ENCODE data around the gene CCR6. TPM values are rescaled to one million over a fixed set of nuclear protein-coding genes. Genes with fewer than 3 reads are reported as not detected.

Gene CCR6
- total RNA-seq, 1 donor from 2014 or later: not detected

DNA sequence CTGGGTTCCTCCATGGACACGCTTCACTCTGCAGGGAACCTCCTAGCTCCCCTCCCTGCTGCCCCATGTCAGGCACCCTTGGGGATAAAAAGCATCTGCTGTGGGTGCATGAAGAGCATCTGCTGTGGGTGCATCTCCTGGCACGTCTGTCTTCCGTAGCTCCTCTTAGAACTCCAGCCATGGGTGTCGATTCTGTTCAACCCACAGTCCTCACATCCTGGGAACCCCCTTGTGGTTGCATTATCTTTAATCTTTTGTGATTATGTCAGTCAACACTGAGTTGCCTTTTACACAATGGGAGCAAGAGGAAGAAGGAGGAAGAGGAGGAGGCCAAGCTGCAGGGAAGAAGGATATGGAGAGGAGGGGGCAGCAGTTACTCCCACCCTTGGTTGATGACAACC, 24.1 kb upstream of the CCR6 start:
- Mint-ChIP-seq H3K4me3 (ENCODE audit: unreplicated experiment) (no peak overlapping the region), H3K27me3 (ENCODE audit: unreplicated experiment) (peaks cover 7% of the 10 kb centered on the region), H3K36me3 (ENCODE audit: low read depth, unreplicated experiment) (peaks cover 4% of the 10 kb centered on the region), H3K27ac (ENCODE audit: unreplicated experiment) (no peak overlapping the region), H3K4me1 (ENCODE audit: unreplicated experiment) (peaks cover 21% of the 10 kb centered on the region), H3K9me3 (ENCODE audit: unreplicated experiment) (no peaks in the 10 kb centered on the region)
- TF ChIP-seq, protein P1, sequence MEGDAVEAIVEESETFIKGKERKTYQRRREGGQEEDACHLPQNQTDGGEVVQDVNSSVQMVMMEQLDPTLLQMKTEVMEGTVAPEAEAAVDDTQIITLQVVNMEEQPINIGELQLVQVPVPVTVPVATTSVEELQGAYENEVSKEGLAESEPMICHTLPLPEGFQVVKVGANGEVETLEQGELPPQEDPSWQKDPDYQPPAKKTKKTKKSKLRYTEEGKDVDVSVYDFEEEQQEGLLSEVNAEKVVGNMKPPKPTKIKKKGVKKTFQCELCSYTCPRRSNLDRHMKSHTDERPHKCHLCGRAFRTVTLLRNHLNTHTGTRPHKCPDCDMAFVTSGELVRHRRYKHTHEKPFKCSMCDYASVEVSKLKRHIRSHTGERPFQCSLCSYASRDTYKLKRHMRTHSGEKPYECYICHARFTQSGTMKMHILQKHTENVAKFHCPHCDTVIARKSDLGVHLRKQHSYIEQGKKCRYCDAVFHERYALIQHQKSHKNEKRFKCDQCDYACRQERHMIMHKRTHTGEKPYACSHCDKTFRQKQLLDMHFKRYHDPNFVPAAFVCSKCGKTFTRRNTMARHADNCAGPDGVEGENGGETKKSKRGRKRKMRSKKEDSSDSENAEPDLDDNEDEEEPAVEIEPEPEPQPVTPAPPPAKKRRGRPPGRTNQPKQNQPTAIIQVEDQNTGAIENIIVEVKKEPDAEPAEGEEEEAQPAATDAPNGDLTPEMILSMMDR (IDR thresholded peaks at IDR 0.05; ENCODE audit: unreplicated experiment): no peak
- no peak for DNase-seq (ENCODE audit: low spot score)

GRCh38 chr6:167099707-167100106, 23.2 kb upstream of the CCR6 start:
- DNase-seq (ENCODE audit: low spot score): no peak
- Mint-ChIP-seq H3K27me3 (ENCODE audit: unreplicated experiment) (peaks cover 7% of the 10 kb centered on the region), H3K27ac (ENCODE audit: unreplicated experiment) (no peak overlapping the region), H3K36me3 (ENCODE audit: low read depth, unreplicated experiment) (no peaks in the 10 kb centered on the region), H3K4me1 (ENCODE audit: unreplicated experiment) (peaks cover 15% of the 10 kb centered on the region), H3K9me3 (ENCODE audit: unreplicated experiment) (no peaks in the 10 kb centered on the region), H3K4me3 (ENCODE audit: unreplicated experiment) (no peak overlapping the region)
- TF ChIP-seq, protein P1 (IDR thresholded peaks at IDR 0.05; ENCODE audit: unreplicated experiment): no peak

- Mint-ChIP-seq H3K9me3 (ENCODE audit: unreplicated experiment) (no peaks in the 10 kb centered on the region), H3K36me3 (ENCODE audit: low read depth, unreplicated experiment) (no peaks in the 10 kb centered on the region)
- TF ChIP-seq, protein P1 (IDR thresholded peaks at IDR 0.05; ENCODE audit: unreplicated experiment): no peak
Observed at GRCh38 chr6:167100241-167100674, 22.6 kb upstream of the CCR6 start.

DNA sequence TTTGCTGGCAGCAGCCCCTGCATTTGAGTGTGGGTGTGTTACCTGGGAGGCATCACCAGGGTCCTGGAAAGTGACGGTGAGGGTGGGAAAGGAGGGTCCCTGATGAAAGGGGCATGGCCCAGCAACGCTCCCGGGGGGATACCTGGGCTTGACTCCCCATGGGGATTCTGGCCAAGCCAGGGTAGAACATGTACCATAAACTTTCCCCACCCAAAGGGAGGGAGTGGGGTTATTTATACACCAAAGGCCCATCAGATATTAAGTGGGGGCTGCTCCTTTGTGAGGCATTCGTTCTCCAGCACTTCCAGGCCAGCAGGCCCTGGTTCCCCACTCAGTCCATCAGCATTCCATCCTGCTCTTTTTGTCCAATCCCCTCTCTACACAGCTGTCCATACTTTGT, 20.6 kb upstream of the CCR6 start:
- no peak overlapping the region for H3K4me3 Mint-ChIP-seq (ENCODE audit: unreplicated experiment)
- H3K27ac Mint-ChIP-seq (ENCODE audit: unreplicated experiment): no peak overlapping the region
- H3K36me3 Mint-ChIP-seq (ENCODE audit: low read depth, unreplicated experiment): no peaks in the 10 kb centered on the region
- TF ChIP-seq, protein P1 (IDR thresholded peaks at IDR 0.05; ENCODE audit: unreplicated experiment): no peak
- no peaks in the 10 kb centered on the region for H3K9me3 Mint-ChIP-seq (ENCODE audit: unreplicated experiment)
- peaks cover 7% of the 10 kb centered on the region for H3K27me3 Mint-ChIP-seq (ENCODE audit: unreplicated experiment)
- H3K4me1 Mint-ChIP-seq (ENCODE audit: unreplicated experiment): peaks cover 13% of the 10 kb centered on the region
- no peak for DNase-seq (ENCODE audit: low spot score)

More at GRCh38 chr6:167100241-167100674, 22.6 kb upstream of the CCR6 start:
- Mint-ChIP-seq H3K4me1 (ENCODE audit: unreplicated experiment) (peaks cover 13% of the 10 kb centered on the region), H3K4me3 (ENCODE audit: unreplicated experiment) (no peak overlapping the region), H3K27ac (ENCODE audit: unreplicated experiment) (no peak overlapping the region), H3K27me3 (ENCODE audit: unreplicated experiment) (peaks cover 7% of the 10 kb centered on the region)
- DNase-seq (ENCODE audit: low spot score): no peak

DNA sequence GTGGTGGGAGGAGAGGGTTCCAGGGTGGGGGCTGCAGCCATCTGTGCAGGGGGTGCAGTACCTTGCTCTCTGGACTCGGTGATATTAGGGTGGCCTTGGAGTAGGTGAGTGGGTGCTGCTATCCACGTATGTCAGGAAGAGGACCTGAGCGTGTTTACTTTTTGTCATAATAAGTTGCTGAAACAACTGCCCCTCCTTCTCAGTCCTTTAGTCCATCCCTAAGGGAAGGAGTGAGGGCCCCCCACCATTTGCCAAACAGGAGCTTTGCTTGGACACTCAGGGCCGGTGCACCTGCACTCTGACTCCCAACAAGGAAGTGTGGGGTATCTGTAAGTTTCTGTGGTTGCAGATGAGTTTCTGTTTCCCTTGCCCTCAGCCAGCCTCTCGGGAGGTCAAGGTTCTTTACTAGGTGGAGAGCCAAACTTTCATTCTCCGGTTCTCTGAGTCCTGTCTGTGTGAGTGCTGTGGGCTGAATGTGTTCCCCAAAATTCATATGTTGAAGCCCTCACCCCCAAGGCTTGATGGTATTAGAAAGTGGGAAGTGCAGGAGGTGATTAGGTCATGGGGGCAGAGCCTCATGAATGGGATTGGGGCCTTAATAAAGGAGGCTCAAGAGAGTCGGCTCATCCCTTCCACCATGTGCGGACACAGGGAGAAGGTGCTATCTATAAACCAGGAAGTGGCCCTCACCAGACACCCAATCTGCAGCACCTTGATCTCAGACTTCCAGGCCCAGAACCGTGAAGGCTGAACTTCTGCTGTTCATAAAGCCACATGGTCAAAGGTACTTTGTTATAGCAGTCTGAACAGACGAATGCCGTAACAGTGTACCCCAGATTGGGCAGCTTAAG, 19.6 kb upstream of the CCR6 start:
- H3K9me3 Mint-ChIP-seq (ENCODE audit: unreplicated experiment): no peaks in the 10 kb centered on the region
- no peaks in the 10 kb centered on the region for H3K36me3 Mint-ChIP-seq (ENCODE audit: low read depth, unreplicated experiment)
- TF ChIP-seq, protein P1 (IDR thresholded peaks at IDR 0.05; ENCODE audit: unreplicated experiment): no peak
- H3K4me3 Mint-ChIP-seq (ENCODE audit: unreplicated experiment): no peak overlapping the region
- no peak for DNase-seq (ENCODE audit: low spot score)
- H3K27me3 Mint-ChIP-seq (ENCODE audit: unreplicated experiment): peaks cover 3% of the 10 kb centered on the region
- H3K27ac Mint-ChIP-seq (ENCODE audit: unreplicated experiment): no peak overlapping the region
- peaks cover 13% of the 10 kb centered on the region for H3K4me1 Mint-ChIP-seq (ENCODE audit: unreplicated experiment)

Data from endothelial cell (in vitro differentiated cells).